PC-3 (cell line): Measurements from ENCODE around the gene TRIM34. TPM values are rescaled to one million over a fixed set of nuclear protein-coding genes. Genes with fewer than 3 reads are reported as not detected.

Source experiments
- ATAC-seq: fragments of 200-7000 bp; cut with Tn5 transposase; 2 replicates; pipeline ENCODE4 v1.9.1; 2020; ENCODE audit warnings: mild to moderate bottlenecking, moderate library complexity
- BruUV-seq: library from RNA; stranded (reverse); fragments of 400-500 nt; replicated peaks from 2 replicates; lab custom pipeline; 2021; lab: Mats Ljungman, UMichigan
- CTCF ChIA-PET: fragments of 300-600 bp; sonication (Branson Sonifier 250); formaldehyde crosslinking; loops from one replicate; lab custom pipeline; 2022; ENCODE audit warnings: antibody characterized with exemption; lab: Charles Lee
- POLR2A ChIA-PET: fragments of 300-600 bp; sonication (Branson Sonifier 250); formaldehyde crosslinking; loops from one replicate; lab custom pipeline; 2022; ENCODE audit warnings: antibody characterized with exemption; ENCODE audit not compliant: unreplicated experiment; lab: Charles Lee
- DNase-seq: peaks from one replicate; pipeline ENCODE4 v3.0.0-alpha.2; 2015
- H2AFZ ChIP-seq: fragments of 300-600 bp; sonication (generic); 2 replicates; pipeline ENCODE4 v1.6.0; 2016; ENCODE audit warnings: antibody characterized with exemption, low read length
- H3F3A ChIP-seq: fragments of 300-600 bp; sonication (generic); one replicate; pipeline ENCODE4 v1.6.0; 2017; ENCODE audit warnings: antibody characterized with exemption, low read length, control low read depth, mild to moderate bottlenecking; ENCODE audit not compliant: unreplicated experiment
- H3K27ac ChIP-seq: fragments of 300-600 bp; sonication (generic); 2 replicates; pipeline ENCODE4 v1.5.1; 2016; ENCODE audit warnings: mild to moderate bottlenecking, low read length
- H3K27me3 ChIP-seq: fragments of 300-600 bp; sonication (generic); 2 replicates; pipeline ENCODE4 v1.6.1; 2016; ENCODE audit warnings: low read length, mixed read lengths
- H3K36me3 ChIP-seq: fragments of 300-600 bp; sonication (generic); 2 replicates; pipeline ENCODE4 v1.6.1; 2016; ENCODE audit warnings: low read depth, mixed run types, low read length, mixed read lengths
- H3K4me1 ChIP-seq: fragments of 300-600 bp; sonication (generic); 2 replicates; pipeline ENCODE4 v1.5.1; 2016; ENCODE audit warnings: low read length; ENCODE audit not compliant: insufficient read depth
- H3K4me2 ChIP-seq: fragments of 300-600 bp; sonication (generic); 2 replicates; pipeline ENCODE4 v1.6.0; 2016; ENCODE audit warnings: low read length
- H3K4me3 ChIP-seq: fragments of 300-600 bp; sonication (generic); 2 replicates; pipeline ENCODE4 v1.5.1; 2016; ENCODE audit warnings: mild to moderate bottlenecking, low read length, mixed read lengths
- H3K79me2 ChIP-seq: fragments of 300-600 bp; sonication (generic); 2 replicates; pipeline ENCODE4 v1.6.1; 2017; ENCODE audit warnings: low read length, mixed read lengths
- H3K9ac ChIP-seq: fragments of 300-600 bp; sonication (generic); 2 replicates; pipeline ENCODE4 v1.6.0; 2016; ENCODE audit warnings: mild to moderate bottlenecking, low read length
- H3K9me2 ChIP-seq: fragments of 300-600 bp; sonication (generic); replicated peaks from 2 replicates; pipeline ENCODE4 v1.6.1; 2016; ENCODE audit warnings: mixed run types, low read length, mixed read lengths
- H3K9me3 ChIP-seq: fragments of 300-600 bp; sonication (generic); 2 replicates; pipeline ENCODE4 v1.6.1; 2016; ENCODE audit warnings: low read length, mixed read lengths
- H4K20me1 ChIP-seq: fragments of 300-600 bp; sonication (generic); 2 replicates; pipeline ENCODE4 v1.6.1; 2016; ENCODE audit warnings: low read length, mixed read lengths
- CTCF ChIP-seq: fragments of 300-600 bp; sonication (generic); conservative IDR thresholded peaks from 2 replicates; pipeline ENCODE4 v1.5.1; 2017; ENCODE audit warnings: antibody characterized with exemption, low read depth, mild to moderate bottlenecking, low read length
- EZH2 ChIP-seq: fragments of 300-600 bp; sonication (generic); IDR thresholded peaks from one replicate; pipeline ENCODE4 v1.6.1; 2017; ENCODE audit warnings: antibody characterized with exemption, mild to moderate bottlenecking, low read length; ENCODE audit not compliant: unreplicated experiment
- EZH2phosphoT487 ChIP-seq: fragments of 300-600 bp; sonication (generic); IDR thresholded peaks from 2 replicates; pipeline ENCODE4 v1.6.1; 2018; ENCODE audit warnings: mild to moderate bottlenecking, antibody characterized with exemption, low read length, borderline replicate concordance
- intact Hi-C: fragments of 100-400 bp; cut with micrococcal nuclease; formaldehyde crosslinking; loops from 2 replicates; pipeline ENCODE4 v1.9.0; 2023
- total RNA-seq: library from RNA; depleted of rRNA; stranded (reverse); fragments of >200 nt; gene quantifications from 2 replicates; pipeline ENCODE4 v1.2.3, GENCODE V29; 2014

TRIM34 gene
- total RNA-seq, 1 experiment from 2014 or later = 1.3 TPM

GRCh38 chr11:5665746-5666401, 41.1 kb downstream of the TRIM34 start:
- Histone ChIP-seq H3F3A (no peaks in the 10 kb centered on the region), H3K27me3 (no peaks in the 10 kb centered on the region), H3K4me3 (no peak overlapping the region), H4K20me1 (no peaks in the 10 kb centered on the region), H3K9me2 (no peaks in the 10 kb centered on the region), H3K9me3 (no peaks in the 10 kb centered on the region), H3K36me3 (peaks cover 9% of the 10 kb centered on the region; the same call in 1 of the 2 replicates), H3K79me2 (no peaks in the 10 kb centered on the region), H3K4me2 (no peak overlapping the region), H3K4me1 (no peaks in the 10 kb centered on the region), H3K9ac (no peak overlapping the region), H2AFZ (no peak overlapping the region), H3K27ac (no peak overlapping the region)
- DNase-seq (no peak), ATAC-seq (no peak)
- CTCF ChIA-PET = no interaction called here
- POLR2A ChIA-PET = no interaction called here
- TF ChIP-seq EZH2 (no peak), CTCF (no peak), EZH2phosphoT487 (no peak)
- intact Hi-C loops = no loop called here
- BruUV-seq = no TSS peak

DNA sequence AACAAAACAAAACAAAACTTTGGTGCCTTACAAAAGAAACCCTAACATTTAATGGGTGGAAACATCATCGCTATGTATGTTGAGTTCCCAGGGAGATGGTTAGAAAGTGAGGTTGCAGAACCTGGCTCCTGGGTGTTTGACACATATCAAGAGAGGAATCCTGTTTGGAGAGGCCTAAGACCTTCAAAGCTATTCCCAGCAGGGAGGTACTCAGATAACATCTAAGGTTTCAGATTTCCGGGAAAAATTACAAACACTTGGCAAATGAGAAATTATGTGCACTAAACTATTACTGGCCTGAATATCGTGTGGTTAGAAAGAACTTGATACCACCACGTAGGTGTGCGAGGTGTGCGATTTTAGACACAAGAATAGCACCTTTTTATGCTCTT, 41.6 kb downstream of the TRIM34 start:
- no peaks in the 10 kb centered on the region for H4K20me1 ChIP-seq
- TF ChIP-seq EZH2 (no peak), EZH2phosphoT487 (no peak), CTCF (no peak)
- intact Hi-C loops = no loop called here
- no peak overlapping the region for H3K27ac ChIP-seq
- POLR2A ChIA-PET = no interaction called here
- no TSS peak for BruUV-seq
- H2AFZ ChIP-seq = no peak overlapping the region
- H3K9ac ChIP-seq = no peak overlapping the region
- peaks cover 9% of the 10 kb centered on the region; the same call in 1 of the 2 replicates for H3K36me3 ChIP-seq
- H3K79me2 ChIP-seq = no peaks in the 10 kb centered on the region
- ATAC-seq = no peak
- H3K9me3 ChIP-seq = no peaks in the 10 kb centered on the region
- H3K27me3 ChIP-seq = no peaks in the 10 kb centered on the region
- DNase-seq = no peak
- no peak overlapping the region for H3K4me3 ChIP-seq
- no peaks in the 10 kb centered on the region for H3K9me2 ChIP-seq
- no peaks in the 10 kb centered on the region for H3F3A ChIP-seq
- no peaks in the 10 kb centered on the region for H3K4me1 ChIP-seq
- CTCF ChIA-PET = no interaction called here
- no peak overlapping the region for H3K4me2 ChIP-seq

DNA sequence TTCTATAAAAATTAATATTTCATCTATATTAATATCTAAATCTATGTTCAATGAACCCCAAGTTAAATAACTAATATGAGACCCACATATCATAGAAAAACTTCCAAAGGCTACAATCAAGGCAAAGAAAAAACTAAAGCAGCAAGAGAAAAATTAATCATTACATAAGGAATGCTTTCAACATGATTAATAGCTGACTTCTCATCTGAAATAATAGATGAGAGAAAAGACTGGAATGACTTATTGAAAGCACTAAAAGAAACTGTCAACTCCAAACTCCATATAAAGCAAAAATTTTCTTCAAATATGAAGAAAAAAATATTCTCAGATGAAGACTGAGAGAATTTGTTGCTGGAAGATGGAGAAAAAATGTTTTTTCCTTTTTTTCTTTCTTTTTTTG, 47.0 kb downstream of the TRIM34 start:
- no TSS peak for BruUV-seq
- no peak overlapping the region for H2AFZ ChIP-seq
- no peaks in the 10 kb centered on the region for H3K79me2 ChIP-seq
- no peaks in the 10 kb centered on the region for H3K9me2 ChIP-seq
- no peaks in the 10 kb centered on the region for H3K27me3 ChIP-seq
- DNase-seq (no peak), ATAC-seq (no peak)
- no peaks in the 10 kb centered on the region for H3K9me3 ChIP-seq
- intact Hi-C loops = no loop called here
- no peak for TF ChIP-seq CTCF
- TF ChIP-seq EZH2 = no peak
- no peak for TF ChIP-seq EZH2phosphoT487
- no peak overlapping the region for H3K27ac ChIP-seq
- POLR2A ChIA-PET = no interaction called here
- CTCF ChIA-PET = no interaction called here
- H3K4me3 ChIP-seq = no peak overlapping the region
- no peak overlapping the region for H3K4me2 ChIP-seq
- H3F3A ChIP-seq = no peaks in the 10 kb centered on the region
- H3K9ac ChIP-seq = no peak overlapping the region
- no peaks in the 10 kb centered on the region for H3K4me1 ChIP-seq
- peaks cover 4% of the 10 kb centered on the region; the same call in 1 of the 2 replicates for H3K36me3 ChIP-seq
- H4K20me1 ChIP-seq = 0 out of 2 replicates have a peak, but pooled peaks cover 3% of the 10 kb centered on the region
